Glutamatergic neuron (in vitro differentiated cells): ENCODE data around the gene PPP1R12B. TPM values are rescaled to one million over a fixed set of nuclear protein-coding genes. Genes with fewer than 3 reads are reported as not detected.
"Not testable (repeated sequence)": the region's sequence is repeated elsewhere in the genome, so short reads cannot be mapped to it uniquely, and the experiment has no call there.

Experiments
- DNase-seq: peaks from one replicate; pipeline ENCODE4 v3.0.0; 2022
- H3K27ac Mint-ChIP-seq: one replicate; pipeline ENCODE4 v1.8.0; 2020; ENCODE audit warnings: mild to moderate bottlenecking, mixed read lengths, inconsistent platforms; ENCODE audit not compliant: unreplicated experiment
- H3K27me3 Mint-ChIP-seq: one replicate; pipeline ENCODE4 v1.8.0; 2020; ENCODE audit warnings: mild to moderate bottlenecking, moderate library complexity, mixed read lengths, inconsistent platforms; ENCODE audit not compliant: unreplicated experiment
- H3K36me3 Mint-ChIP-seq: one replicate; pipeline ENCODE4 v1.8.0; 2020; ENCODE audit warnings: mild to moderate bottlenecking, mixed read lengths, inconsistent platforms; ENCODE audit not compliant: unreplicated experiment
- H3K4me1 Mint-ChIP-seq: one replicate; pipeline ENCODE4 v1.8.0; 2020; ENCODE audit warnings: mild to moderate bottlenecking, low read depth, mixed read lengths, inconsistent platforms; ENCODE audit not compliant: unreplicated experiment
- H3K4me3 Mint-ChIP-seq: one replicate; pipeline ENCODE4 v1.8.0; 2020; ENCODE audit warnings: mild to moderate bottlenecking, mixed read lengths, inconsistent platforms; ENCODE audit not compliant: unreplicated experiment
- H3K9me3 Mint-ChIP-seq: one replicate; pipeline ENCODE4 v1.8.0; 2020; ENCODE audit warnings: mild to moderate bottlenecking, moderate library complexity, mixed read lengths, inconsistent platforms; ENCODE audit not compliant: unreplicated experiment
- CTCF ChIP-seq: fragments of 200-600 bp; sonication (generic); IDR thresholded peaks from one replicate; pipeline ENCODE4 v1.5.0; 2021; ENCODE audit not compliant: partially characterized antibody, unreplicated experiment
- total RNA-seq: library from RNA; stranded (reverse); fragmentation: NEBNext Ultra II Directional; extraction: Animal tissue kit (Norgen Biotek cat#: 25700); gene quantifications from one replicate; pipeline ENCODE4 v1.2.1, GENCODE V29; 2021; ENCODE audit not compliant: unreplicated experiment

PPP1R12B gene
- total RNA-seq, 1 donor from 2014 or later: 37.3 TPM

- H3K27ac Mint-ChIP-seq, H3K4me3 Mint-ChIP-seq, DNase-seq, H3K27me3 Mint-ChIP-seq, H3K9me3 Mint-ChIP-seq, H3K36me3 Mint-ChIP-seq, H3K4me1 Mint-ChIP-seq: not testable (repeated sequence)
Measured at GRCh38 chr1:202467381-202467780, 118.9 kb downstream of the PPP1R12B start.

GRCh38 chr1:202468695-202469094, 120.2 kb downstream of the PPP1R12B start:
- H3K4me1 Mint-ChIP-seq, H3K27ac Mint-ChIP-seq, DNase-seq, H3K4me3 Mint-ChIP-seq, H3K9me3 Mint-ChIP-seq, H3K27me3 Mint-ChIP-seq, H3K36me3 Mint-ChIP-seq: not testable (repeated sequence)

- not testable (repeated sequence) for H3K9me3 Mint-ChIP-seq, H3K36me3 Mint-ChIP-seq, DNase-seq, H3K4me3 Mint-ChIP-seq, H3K27ac Mint-ChIP-seq, H3K27me3 Mint-ChIP-seq
- H3K4me1 Mint-ChIP-seq: peaks cover 11% of the 10 kb centered on the region
Measured at GRCh38 chr1:202469123-202469522, 120.6 kb downstream of the PPP1R12B start.

- DNase-seq: no peak
- Mint-ChIP-seq H3K27me3 (peaks cover 2% of the 10 kb centered on the region), H3K36me3 (no peaks in the 10 kb centered on the region), H3K9me3 (no peaks in the 10 kb centered on the region), H3K4me1 (peaks cover 11% of the 10 kb centered on the region), H3K4me3 (no peak overlapping the region), H3K27ac (no peak overlapping the region)
- TF ChIP-seq CTCF: no peak
Measured at GRCh38 chr1:202471246-202471645, 122.7 kb downstream of the PPP1R12B start.

GRCh38 chr1:202472347-202473124, 124.0 kb downstream of the PPP1R12B start:
- not testable (repeated sequence) for H3K9me3 Mint-ChIP-seq, H3K27me3 Mint-ChIP-seq, H3K4me3 Mint-ChIP-seq, DNase-seq, H3K36me3 Mint-ChIP-seq
- Mint-ChIP-seq H3K27ac (peak overlapping the region; percentile 52), H3K4me1 (peaks cover 11% of the 10 kb centered on the region)

GRCh38 chr1:202473266-202474045, 125.0 kb downstream of the PPP1R12B start:
- not testable (repeated sequence) for H3K9me3 Mint-ChIP-seq
- H3K27ac Mint-ChIP-seq: peak overlapping the region; percentile 52

GRCh38 chr1:202479661-202480060, 131.2 kb downstream of the PPP1R12B start:
- H3K9me3 Mint-ChIP-seq, H3K36me3 Mint-ChIP-seq, H3K4me3 Mint-ChIP-seq, H3K4me1 Mint-ChIP-seq, H3K27ac Mint-ChIP-seq, H3K27me3 Mint-ChIP-seq, DNase-seq: not testable (repeated sequence)

More at GRCh38 chr1:202473266-202474045, 125.0 kb downstream of the PPP1R12B start:
- H3K4me1 Mint-ChIP-seq: peaks cover 11% of the 10 kb centered on the region
- DNase-seq, H3K4me3 Mint-ChIP-seq, H3K27me3 Mint-ChIP-seq, H3K36me3 Mint-ChIP-seq: not testable (repeated sequence)

- DNase-seq, H3K27me3 Mint-ChIP-seq, H3K4me3 Mint-ChIP-seq, H3K4me1 Mint-ChIP-seq, H3K36me3 Mint-ChIP-seq, H3K9me3 Mint-ChIP-seq, H3K27ac Mint-ChIP-seq: not testable (repeated sequence)
Measured at GRCh38 chr1:202480640-202481039, 132.1 kb downstream of the PPP1R12B start.

GRCh38 chr1:202483362-202483761, 134.9 kb downstream of the PPP1R12B start:
- H3K4me3 Mint-ChIP-seq, H3K9me3 Mint-ChIP-seq, H3K4me1 Mint-ChIP-seq, H3K27me3 Mint-ChIP-seq, H3K36me3 Mint-ChIP-seq, H3K27ac Mint-ChIP-seq, DNase-seq: not testable (repeated sequence)

- not testable (repeated sequence) for H3K9me3 Mint-ChIP-seq, H3K27me3 Mint-ChIP-seq, H3K36me3 Mint-ChIP-seq, H3K27ac Mint-ChIP-seq, H3K4me3 Mint-ChIP-seq, H3K4me1 Mint-ChIP-seq, DNase-seq
Measured at GRCh38 chr1:202484032-202484431, 135.5 kb downstream of the PPP1R12B start.

GRCh38 chr1:202484820-202485219, 136.3 kb downstream of the PPP1R12B start:
- not testable (repeated sequence) for H3K27me3 Mint-ChIP-seq, H3K9me3 Mint-ChIP-seq, H3K4me1 Mint-ChIP-seq, H3K36me3 Mint-ChIP-seq, H3K27ac Mint-ChIP-seq, DNase-seq, H3K4me3 Mint-ChIP-seq
